Measurements from ENCODE around the gene GJD3. TPM values are rescaled to one million over a fixed set of nuclear protein-coding genes. Genes with fewer than 3 reads are reported as not detected.
A peak's percentile ranks its signal among the peaks of the same experiment; 100 is the strongest.

The GJD3 gene
- total RNA-seq, 2 experiments from 2014 or later: not detected

GRCh38 chr17:40355804-40356758 is 8.5 kb downstream of the GJD3 start:
- peaks cover 49% of the 10 kb centered on the region for H3K36me3 ChIP-seq (ENCODE audit: insufficient read depth, low read length)
- H3K27me3 ChIP-seq (ENCODE audit: control insufficient read depth in 1 of 2, insufficient read depth in 2 of 2, low read length in 2 of 2): peaks cover 0 to 3% of the 10 kb centered on the region in 2 experiments
- Mint-ChIP-seq H3K27me3 (peaks cover 9% of the 10 kb centered on the region), H3K9me3 (no peaks in the 10 kb centered on the region), H3K4me3 (no peak overlapping the region), H3K36me3 (ENCODE audit: low read depth) (peaks cover 53% of the 10 kb centered on the region), H3K27ac (no peak overlapping the region), H3K4me1 (ENCODE audit: low read depth) (peaks cover 17% of the 10 kb centered on the region)
- H3K27ac ChIP-seq (ENCODE audit: low read depth in 1 of 2, low read length in 2 of 2): no peak overlapping the region
- no peak for ATAC-seq (ENCODE audit: poor library complexity)
- intact Hi-C loops (cut with DNase I, micrococcal nuclease): loop anchor here (1.0 to 5.0 kb wide), 7 partner anchors 53 to 1306 kb away; no protein-coding TSS in a partner anchor
- POLR2A ChIA-PET: interaction anchor here (0.6 to 2.9 kb wide), 5 partner anchors 15 to 198 kb away, joined by 3 to 25 read pairs (median 4); no protein-coding TSS in a partner anchor
- no peak overlapping the region for H3K4me3 ChIP-seq (ENCODE audit: low read length)
- H3K9me3 ChIP-seq (ENCODE audit: control insufficient read depth in 1 of 2, insufficient read depth in 1 of 2, low read length in 2 of 2): no peaks in the 10 kb centered on the region
- DNase-seq: peak in 2 of 14 experiments; percentile 21 to 55
- CTCF ChIA-PET: interaction anchor here (1.5 to 6.3 kb wide), 5 partner anchors 30 to 176 kb away, joined by 6 to 62 read pairs (median 33); partner anchors contain the start of gene RARA
- TF ChIP-seq, protein P1, sequence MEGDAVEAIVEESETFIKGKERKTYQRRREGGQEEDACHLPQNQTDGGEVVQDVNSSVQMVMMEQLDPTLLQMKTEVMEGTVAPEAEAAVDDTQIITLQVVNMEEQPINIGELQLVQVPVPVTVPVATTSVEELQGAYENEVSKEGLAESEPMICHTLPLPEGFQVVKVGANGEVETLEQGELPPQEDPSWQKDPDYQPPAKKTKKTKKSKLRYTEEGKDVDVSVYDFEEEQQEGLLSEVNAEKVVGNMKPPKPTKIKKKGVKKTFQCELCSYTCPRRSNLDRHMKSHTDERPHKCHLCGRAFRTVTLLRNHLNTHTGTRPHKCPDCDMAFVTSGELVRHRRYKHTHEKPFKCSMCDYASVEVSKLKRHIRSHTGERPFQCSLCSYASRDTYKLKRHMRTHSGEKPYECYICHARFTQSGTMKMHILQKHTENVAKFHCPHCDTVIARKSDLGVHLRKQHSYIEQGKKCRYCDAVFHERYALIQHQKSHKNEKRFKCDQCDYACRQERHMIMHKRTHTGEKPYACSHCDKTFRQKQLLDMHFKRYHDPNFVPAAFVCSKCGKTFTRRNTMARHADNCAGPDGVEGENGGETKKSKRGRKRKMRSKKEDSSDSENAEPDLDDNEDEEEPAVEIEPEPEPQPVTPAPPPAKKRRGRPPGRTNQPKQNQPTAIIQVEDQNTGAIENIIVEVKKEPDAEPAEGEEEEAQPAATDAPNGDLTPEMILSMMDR (IDR thresholded peaks at IDR 0.05): no peak
- peaks cover 14% of the 10 kb centered on the region for H3K4me1 ChIP-seq (ENCODE audit: insufficient read depth, low read length)

GRCh38 chr17:40355123-40355803 is 9.3 kb downstream of the GJD3 start:
- Histone ChIP-seq H3K27ac (ENCODE audit: low read depth in 1 of 2, low read length in 2 of 2) (no peak overlapping the region), H3K27me3 (ENCODE audit: control insufficient read depth in 1 of 2, insufficient read depth in 2 of 2, low read length in 2 of 2) (peaks cover 0 to 3% of the 10 kb centered on the region in 2 experiments), H3K4me1 (ENCODE audit: insufficient read depth, low read length) (peaks cover 15% of the 10 kb centered on the region), H3K9me3 (ENCODE audit: control insufficient read depth in 1 of 2, insufficient read depth in 1 of 2, low read length in 2 of 2) (no peaks in the 10 kb centered on the region), H3K4me3 (ENCODE audit: low read length) (no peak overlapping the region), H3K36me3 (ENCODE audit: insufficient read depth, low read length) (peaks cover 56% of the 10 kb centered on the region)
- peak; percentile 65 to 86 (median 78) for DNase-seq
- ChIA-PET CTCF (interaction anchor here (0.6 to 6.3 kb wide), 25 partner anchors 9 to 231 kb away, joined by 3 to 62 read pairs (median 3); partner anchors contain the start of genes CDC6, RARA and TOP2A), POLR2A (interaction anchor here (0.6 to 3.6 kb wide), 11 partner anchors 10 to 178 kb away, joined by 3 to 25 read pairs (median 7); no protein-coding TSS in a partner anchor)
- no peak overlapping the region for H3K4me3 Mint-ChIP-seq
- peaks cover 3% of the 10 kb centered on the region for H3K27me3 Mint-ChIP-seq
- no peaks in the 10 kb centered on the region for H3K9me3 Mint-ChIP-seq
- intact Hi-C loops (cut with DNase I, micrococcal nuclease): loop anchor here (1.0 to 5.0 kb wide), 7 partner anchors 52 to 1307 kb away; no protein-coding TSS in a partner anchor
- peak overlapping the region; percentile 36 for H3K27ac Mint-ChIP-seq
- peak; percentile 76 for ATAC-seq (ENCODE audit: poor library complexity)
- TF ChIP-seq, protein P1 (IDR thresholded peaks at IDR 0.05): peak; percentile 95
- H3K36me3 Mint-ChIP-seq (ENCODE audit: low read depth): peaks cover 57% of the 10 kb centered on the region
- H3K4me1 Mint-ChIP-seq (ENCODE audit: low read depth): peaks cover 17% of the 10 kb centered on the region

All from CD4-positive, alpha-beta T cell (primary cell).